Thoracic aorta (tissue), 2 donors: Measurements from ENCODE around the gene WDR20. TPM values are rescaled to one million over a fixed set of nuclear protein-coding genes. Genes with fewer than 3 reads are reported as not detected.

Experiments used
- ATAC-seq: fragments of 150-250 bp; one replicate; pipeline ENCODE4 v1.8.0; 2017; ENCODE audit warnings: low read depth; ENCODE audit not compliant: insufficient number of reproducible peaks, low FRiP score
- DNase-seq: peaks from one replicate; pipeline ENCODE4 v3.0.0-alpha.2; 2020; ENCODE audit warnings: low spot score
- H3K27ac ChIP-seq, 2 donors: fragments of 200-600 bp; sonication (generic); 1 replicate in 1 of 2; 2 replicates in 1 of 2; pipeline ENCODE4 v1.5.1; 2016; ENCODE audit warnings: mild to moderate bottlenecking in 2 of 2, moderate library complexity in 2 of 2
- H3K27me3 ChIP-seq: fragments of 200-600 bp; sonication (generic); replicated peaks from 2 replicates; pipeline ENCODE4 v1.6.0; 2016; ENCODE audit warnings: mild to moderate bottlenecking; ENCODE audit not compliant: insufficient read depth
- H3K36me3 ChIP-seq: fragments of 200-600 bp; sonication (generic); one replicate; pipeline ENCODE4 v1.5.1; 2016
- H3K4me1 ChIP-seq, 2 donors: fragments of 200-600 bp; sonication (generic); 1 replicate in 1 of 2; 2 replicates in 1 of 2; pipeline versions ENCODE4 v1.5.1 to v1.6.0; 2016; ENCODE audit warnings: low read depth in 2 of 2, mild to moderate bottlenecking in 1 of 2; ENCODE audit not compliant: control insufficient read depth in 1 of 2
- H3K4me3 ChIP-seq: fragments of 200-600 bp; sonication (generic); 2 replicates; pipeline ENCODE4 v1.5.1; 2016; ENCODE audit warnings: mild to moderate bottlenecking
- H3K9me3 ChIP-seq: fragments of 200-600 bp; sonication (generic); 2 replicates; pipeline ENCODE4 v1.5.1; 2016
- CTCF ChIP-seq: fragments of 200-600 bp; sonication (generic); IDR thresholded peaks from one replicate; pipeline ENCODE4 v1.5.1; 2019; ENCODE audit warnings: antibody characterized with exemption
- total RNA-seq, 2 donors: library from RNA; depleted of rRNA; stranded (reverse); fragments of >200 nt; gene quantifications; one replicate each; pipeline versions ENCODE4 v1.1.0 to v1.2.3, GENCODE V29; 2016

WDR20 gene
- total RNA-seq, 2 donors from 2014 or later: 11.0 to 30.0 TPM

- Histone ChIP-seq H3K9me3 (no peaks in the 10 kb centered on the region), H3K27me3 (no peaks in the 10 kb centered on the region), H3K4me3 (no peak overlapping the region), H3K4me1 (no peaks in the 10 kb centered on the region), H3K27ac (no peak overlapping the region), H3K36me3 (peaks cover 18% of the 10 kb centered on the region)
- DNase-seq: no peak
- no peak for TF ChIP-seq CTCF
- ATAC-seq: no peak
Observed at GRCh38 chr14:102201353-102201738, 61.6 kb downstream of the WDR20 start.

- Histone ChIP-seq H3K27ac (no peak overlapping the region), H3K36me3 (peaks cover 18% of the 10 kb centered on the region), H3K9me3 (no peaks in the 10 kb centered on the region), H3K4me1 (no peaks in the 10 kb centered on the region), H3K4me3 (no peak overlapping the region), H3K27me3 (no peaks in the 10 kb centered on the region)
- ATAC-seq (no peak), DNase-seq (no peak)
- no peak for TF ChIP-seq CTCF
Observed at GRCh38 chr14:102201776-102202175, 62.1 kb downstream of the WDR20 start.

DNA sequence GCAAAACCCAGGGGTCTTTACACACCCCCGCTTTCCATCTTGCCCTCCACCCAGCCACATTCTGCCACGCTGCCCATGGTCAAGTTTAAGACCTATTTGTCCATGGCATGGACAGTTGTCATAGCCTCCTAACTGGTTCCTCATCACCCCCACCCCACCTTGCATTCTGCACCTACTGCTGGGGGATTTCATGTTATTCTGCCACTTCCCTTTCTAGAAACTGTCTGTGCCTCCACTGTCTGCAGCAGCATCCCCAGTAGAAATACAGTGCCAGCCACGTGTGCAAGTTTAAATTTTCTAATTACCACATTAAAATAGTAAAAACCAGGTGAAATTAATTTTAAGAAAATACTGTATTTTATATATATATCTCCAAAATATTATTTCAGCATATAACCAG lies 63.2 kb downstream of the WDR20 start:
- Histone ChIP-seq H3K9me3 (no peaks in the 10 kb centered on the region), H3K27ac (no peak overlapping the region), H3K36me3 (peaks cover 20% of the 10 kb centered on the region), H3K27me3 (no peaks in the 10 kb centered on the region), H3K4me1 (no peaks in the 10 kb centered on the region), H3K4me3 (no peak overlapping the region)
- DNase-seq (no peak), ATAC-seq (no peak)
- TF ChIP-seq CTCF: no peak

- Histone ChIP-seq H3K27ac (no peak overlapping the region), H3K4me3 (no peak overlapping the region), H3K9me3 (no peaks in the 10 kb centered on the region), H3K27me3 (no peaks in the 10 kb centered on the region), H3K4me1 (no peaks in the 10 kb centered on the region), H3K36me3 (peaks cover 22% of the 10 kb centered on the region)
- DNase-seq (no peak), ATAC-seq (no peak)
- no peak for TF ChIP-seq CTCF
Observed at GRCh38 chr14:102203382-102203781, 63.7 kb downstream of the WDR20 start.

DNA sequence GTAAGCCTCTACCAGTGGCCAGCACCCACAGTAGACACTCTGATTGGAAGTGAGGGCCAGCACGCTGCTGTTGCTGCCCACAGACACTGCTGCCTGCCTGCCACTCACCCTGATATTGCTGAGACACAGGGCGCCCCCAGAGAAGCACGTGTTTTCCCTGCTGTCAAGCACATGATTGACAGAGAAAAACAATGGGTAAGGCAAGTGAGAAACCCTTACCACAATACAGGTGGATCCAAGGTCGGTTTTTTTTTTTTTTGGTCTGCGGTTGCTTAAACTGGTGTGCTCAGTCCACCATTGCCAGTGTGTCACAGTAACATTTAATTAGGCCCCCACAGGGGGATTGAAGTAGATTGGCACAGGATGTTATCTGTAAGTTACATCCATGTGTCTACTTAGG lies 65.9 kb downstream of the WDR20 start:
- peaks cover 34% of the 10 kb centered on the region for H3K36me3 ChIP-seq
- no peak for DNase-seq
- no peaks in the 10 kb centered on the region for H3K4me1 ChIP-seq
- no peak overlapping the region for H3K27ac ChIP-seq
- H3K9me3 ChIP-seq: no peaks in the 10 kb centered on the region
- TF ChIP-seq CTCF: no peak
- H3K27me3 ChIP-seq: no peaks in the 10 kb centered on the region
- no peak for ATAC-seq
- H3K4me3 ChIP-seq: no peak overlapping the region
